KMS-11 (cell line): ENCODE results near the gene PLXDC2.

Experiments
- H2AFZ ChIP-seq: fragments of 200-600 bp; sonication (generic); 2 replicates; pipeline ENCODE4 v1.6.1; 2016; ENCODE audit warnings: antibody characterized with exemption, mixed run types, low read depth
- H3K27ac ChIP-seq: fragments of 200-600 bp; sonication (generic); 2 replicates; pipeline ENCODE4 v1.6.1; 2016; ENCODE audit warnings: mild to moderate bottlenecking, mixed run types
- H3K27me3 ChIP-seq: fragments of 200-600 bp; sonication (generic); 2 replicates; pipeline ENCODE4 v1.6.1; 2017; ENCODE audit warnings: mild to moderate bottlenecking, low read depth, mixed run types, moderate library complexity; ENCODE audit not compliant: insufficient read depth
- H3K36me3 ChIP-seq: fragments of 200-600 bp; sonication (generic); 2 replicates; pipeline ENCODE4 v1.6.1; 2017; ENCODE audit warnings: mild to moderate bottlenecking, mixed run types; ENCODE audit not compliant: insufficient read depth
- H3K4me1 ChIP-seq: fragments of 200-600 bp; sonication (generic); 2 replicates; pipeline ENCODE4 v1.6.1; 2016; ENCODE audit warnings: mild to moderate bottlenecking, low read depth, mixed run types; ENCODE audit not compliant: poor library complexity, severe bottlenecking
- H3K4me2 ChIP-seq: fragments of 200-600 bp; sonication (generic); 2 replicates; pipeline ENCODE4 v1.7.0; 2016; ENCODE audit warnings: mild to moderate bottlenecking, mixed run types
- H3K4me3 ChIP-seq: fragments of 200-600 bp; sonication (generic); IDR thresholded peaks from 2 replicates; pipeline ENCODE4 v1.6.1; 2017; ENCODE audit warnings: low read depth, low read length, mixed read lengths; ENCODE audit not compliant: insufficient read depth
- H3K79me2 ChIP-seq: fragments of 200-600 bp; sonication (generic); 2 replicates; pipeline ENCODE4 v1.6.1; 2016; ENCODE audit warnings: low read depth, mixed run types; ENCODE audit not compliant: insufficient read depth
- H3K9ac ChIP-seq: fragments of 200-600 bp; sonication (generic); 2 replicates; pipeline ENCODE4 v1.6.1; 2016; ENCODE audit warnings: mild to moderate bottlenecking, mixed run types
- H4K20me1 ChIP-seq: fragments of 200-600 bp; sonication (generic); 2 replicates; pipeline ENCODE4 v1.6.1; 2016; ENCODE audit warnings: mild to moderate bottlenecking, mixed run types; ENCODE audit not compliant: insufficient read depth
- CTCF ChIP-seq: fragments of 200-600 bp; sonication (generic); conservative IDR thresholded peaks from 2 replicates; pipeline ENCODE4 v1.6.1; 2017; ENCODE audit warnings: low read depth, mild to moderate bottlenecking, antibody characterized with exemption, low read length, moderate library complexity, mixed read lengths

The PLXDC2 gene

GRCh38 chr10:20075713-20076112, 259.5 kb downstream of the PLXDC2 start:
- Histone ChIP-seq H4K20me1 (no peaks in the 10 kb centered on the region), H3K4me1 (no peaks in the 10 kb centered on the region), H3K79me2 (no peaks in the 10 kb centered on the region), H3K27ac (no peak overlapping the region), H2AFZ (no peak overlapping the region), H3K4me3 (no peak overlapping the region), H3K27me3 (no peaks in the 10 kb centered on the region), H3K9ac (no peak overlapping the region), H3K36me3 (no peaks in the 10 kb centered on the region), H3K4me2 (no peak overlapping the region)
- no peak for TF ChIP-seq CTCF

GRCh38 chr10:20084451-20084850, 268.2 kb downstream of the PLXDC2 start:
- H3K27ac ChIP-seq: no peak overlapping the region
- no peaks in the 10 kb centered on the region for H3K27me3 ChIP-seq
- no peaks in the 10 kb centered on the region for H3K4me1 ChIP-seq
- H3K36me3 ChIP-seq: no peaks in the 10 kb centered on the region
- no peak overlapping the region for H3K9ac ChIP-seq
- no peak overlapping the region for H3K4me2 ChIP-seq
- H3K79me2 ChIP-seq: no peaks in the 10 kb centered on the region
- no peaks in the 10 kb centered on the region for H4K20me1 ChIP-seq
- no peak overlapping the region for H3K4me3 ChIP-seq
- H2AFZ ChIP-seq: no peak overlapping the region
- no peak for TF ChIP-seq CTCF

- TF ChIP-seq CTCF: no peak
- no peaks in the 10 kb centered on the region for H3K79me2 ChIP-seq
- no peak overlapping the region for H3K27ac ChIP-seq
- no peak overlapping the region for H3K9ac ChIP-seq
- H3K27me3 ChIP-seq: no peaks in the 10 kb centered on the region
- H3K36me3 ChIP-seq: no peaks in the 10 kb centered on the region
- H4K20me1 ChIP-seq: no peaks in the 10 kb centered on the region
- H2AFZ ChIP-seq: no peak overlapping the region
- H3K4me2 ChIP-seq: no peak overlapping the region
- H3K4me1 ChIP-seq: no peaks in the 10 kb centered on the region
- no peak overlapping the region for H3K4me3 ChIP-seq
Observed at GRCh38 chr10:20085115-20085514, 268.9 kb downstream of the PLXDC2 start.

- H3K4me2 ChIP-seq: no peak overlapping the region
- no peaks in the 10 kb centered on the region for H3K79me2 ChIP-seq
- no peaks in the 10 kb centered on the region for H3K4me1 ChIP-seq
- H3K36me3 ChIP-seq: no peaks in the 10 kb centered on the region
- no peaks in the 10 kb centered on the region for H3K27me3 ChIP-seq
- H3K9ac ChIP-seq: no peak overlapping the region
- H4K20me1 ChIP-seq: no peaks in the 10 kb centered on the region
- no peak for TF ChIP-seq CTCF
- H3K4me3 ChIP-seq: no peak overlapping the region
- no peak overlapping the region for H2AFZ ChIP-seq
- no peak overlapping the region for H3K27ac ChIP-seq
Observed at GRCh38 chr10:20087353-20087752, 271.1 kb downstream of the PLXDC2 start.
